Measurements from ENCODE around the gene MAN1A1.

Gene MAN1A1

DNA sequence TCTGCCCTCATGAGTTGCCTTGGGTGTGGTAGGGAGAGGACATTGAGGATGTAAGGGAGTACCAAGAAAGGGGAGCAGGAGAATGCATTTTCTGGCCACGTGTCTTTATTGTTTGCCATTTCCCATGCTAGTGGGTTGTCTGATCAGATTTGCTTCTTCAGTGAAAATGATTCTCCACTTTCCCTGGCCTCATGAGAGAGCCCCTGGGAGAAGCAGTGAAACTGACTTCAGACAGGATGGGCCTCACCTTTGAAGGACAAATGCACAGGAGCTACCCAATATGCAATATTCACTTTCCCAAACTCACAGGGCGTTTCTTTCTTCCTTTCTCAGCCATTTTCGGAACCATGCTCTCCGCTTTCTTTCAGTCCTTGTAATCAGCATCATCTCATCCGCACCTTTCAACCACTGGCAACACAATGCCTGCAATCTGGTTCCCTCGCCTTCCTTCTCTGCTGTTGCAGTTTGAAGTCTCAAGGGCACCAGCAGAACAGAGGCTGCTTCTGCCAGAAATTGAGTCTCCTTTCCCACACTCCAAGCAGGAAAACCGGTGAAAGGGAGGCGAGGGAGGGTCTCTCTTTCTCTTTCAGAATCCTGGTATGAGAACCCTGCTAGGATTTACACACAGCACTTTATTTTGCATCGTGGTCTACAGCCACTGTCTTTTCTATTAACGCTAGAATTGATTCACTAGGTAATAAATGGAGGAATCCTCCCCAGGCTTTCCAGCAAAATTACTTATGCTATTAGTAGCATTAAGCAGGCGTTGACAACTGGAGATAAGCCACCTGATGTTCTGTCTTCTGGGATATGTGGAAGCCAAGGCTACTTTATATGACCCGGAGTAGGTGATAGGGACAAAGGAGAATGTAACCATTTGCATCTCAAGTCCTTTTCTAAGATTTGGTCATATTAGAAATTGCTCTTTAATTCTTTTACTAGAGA, 209.1 kb downstream of the MAN1A1 start (continued):
- no peak for TF ChIP-seq ZNF121 (tag by site-specific recombination; IDR thresholded peaks at IDR 0.05)
- TF ChIP-seq ZNF266 (tag by site-specific recombination; IDR thresholded peaks at IDR 0.05; ENCODE audit: low read depth) = no peak

DNA sequence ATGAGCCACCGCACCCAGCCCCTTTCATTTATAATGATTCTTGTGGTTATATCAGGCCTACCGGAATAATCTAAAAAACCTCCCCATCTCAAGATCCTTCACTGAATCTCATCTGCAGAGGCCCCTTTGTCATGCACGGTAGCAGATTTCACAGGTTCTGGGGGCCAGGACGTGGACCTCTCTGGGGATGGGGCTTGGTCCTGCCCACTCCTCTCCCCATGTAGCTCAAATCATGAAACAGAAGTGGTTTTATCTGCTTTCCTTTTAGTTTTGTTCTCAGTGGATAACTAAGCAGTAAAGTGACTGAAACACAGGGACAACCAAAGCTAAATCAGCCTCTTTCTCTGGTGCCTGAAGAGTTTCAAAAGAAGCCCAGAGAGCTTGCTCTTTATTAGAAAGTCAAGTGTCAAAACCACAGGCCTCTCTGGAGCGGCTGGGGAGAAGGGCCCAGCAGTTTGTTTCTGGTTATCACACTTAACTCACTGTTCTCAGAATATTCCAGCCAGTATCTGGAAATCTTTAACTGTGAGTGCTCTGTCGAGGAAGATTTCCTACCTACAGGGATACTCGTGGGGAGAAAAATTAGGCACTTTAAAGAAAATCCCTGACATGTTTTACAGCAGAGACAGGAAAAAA, 210.5 kb downstream of the MAN1A1 start:
- TF ChIP-seq ZNF660 (tag by site-specific recombination; IDR thresholded peaks at IDR 0.05) = no peak
- TF ChIP-seq ZNF311 (tag by site-specific recombination; IDR thresholded peaks at IDR 0.05; ENCODE audit: borderline replicate concordance) = no peak
- TF ChIP-seq SP3 (tag by site-specific recombination; IDR thresholded peaks at IDR 0.05) = no peak
- no peak for TF ChIP-seq ZNF596 (tag by site-specific recombination; IDR thresholded peaks at IDR 0.05)
- TF ChIP-seq ZNF530 (tag by site-specific recombination; IDR thresholded peaks at IDR 0.05; ENCODE audit: low read depth) = no peak
- no peak for TF ChIP-seq ZNF529 (tag by site-specific recombination; IDR thresholded peaks at IDR 0.05; ENCODE audit: insufficient replicate concordance)
- TF ChIP-seq KLF1 (tag by site-specific recombination; IDR thresholded peaks at IDR 0.05) = no peak
- no peak for TF ChIP-seq ZNF433 (tag by site-specific recombination; IDR thresholded peaks at IDR 0.05; ENCODE audit: low read depth)
- TF ChIP-seq ZNF223 (tag by site-specific recombination; IDR thresholded peaks at IDR 0.05) = no peak
- TF ChIP-seq ZNF571 (tag by site-specific recombination; IDR thresholded peaks at IDR 0.05) = no peak
- no peak for TF ChIP-seq ZNF292 (tag by site-specific recombination; IDR thresholded peaks at IDR 0.05; ENCODE audit: borderline replicate concordance, low read depth)
- TF ChIP-seq GLIS1 (tag by site-specific recombination; IDR thresholded peaks at IDR 0.05) = no peak
- TF ChIP-seq, protein P1, sequence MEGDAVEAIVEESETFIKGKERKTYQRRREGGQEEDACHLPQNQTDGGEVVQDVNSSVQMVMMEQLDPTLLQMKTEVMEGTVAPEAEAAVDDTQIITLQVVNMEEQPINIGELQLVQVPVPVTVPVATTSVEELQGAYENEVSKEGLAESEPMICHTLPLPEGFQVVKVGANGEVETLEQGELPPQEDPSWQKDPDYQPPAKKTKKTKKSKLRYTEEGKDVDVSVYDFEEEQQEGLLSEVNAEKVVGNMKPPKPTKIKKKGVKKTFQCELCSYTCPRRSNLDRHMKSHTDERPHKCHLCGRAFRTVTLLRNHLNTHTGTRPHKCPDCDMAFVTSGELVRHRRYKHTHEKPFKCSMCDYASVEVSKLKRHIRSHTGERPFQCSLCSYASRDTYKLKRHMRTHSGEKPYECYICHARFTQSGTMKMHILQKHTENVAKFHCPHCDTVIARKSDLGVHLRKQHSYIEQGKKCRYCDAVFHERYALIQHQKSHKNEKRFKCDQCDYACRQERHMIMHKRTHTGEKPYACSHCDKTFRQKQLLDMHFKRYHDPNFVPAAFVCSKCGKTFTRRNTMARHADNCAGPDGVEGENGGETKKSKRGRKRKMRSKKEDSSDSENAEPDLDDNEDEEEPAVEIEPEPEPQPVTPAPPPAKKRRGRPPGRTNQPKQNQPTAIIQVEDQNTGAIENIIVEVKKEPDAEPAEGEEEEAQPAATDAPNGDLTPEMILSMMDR (tag by site-specific recombination; IDR thresholded peaks at IDR 0.05) = no peak
- TF ChIP-seq ZFP3 (tag by site-specific recombination; IDR thresholded peaks at IDR 0.05; ENCODE audit: low read depth) = no peak
- no peak for TF ChIP-seq ZXDB (tag by site-specific recombination; IDR thresholded peaks at IDR 0.05)
- Histone ChIP-seq H3K36me3 (ENCODE audit: control insufficient read depth in 2 of 2, insufficient read depth in 1 of 2, low read length in 2 of 2) (no peaks in the 10 kb centered on the region), H3K4me1 (ENCODE audit: control insufficient read depth, insufficient read depth, low read length) (no peaks in the 10 kb centered on the region), H3K27ac (ENCODE audit: extremely low read depth, low read depth, low read length) (no peak overlapping the region), H3K9me3 (ENCODE audit: control insufficient read depth, insufficient read depth, low read depth, low read length) (no peaks in the 10 kb centered on the region), H3K4me3 (ENCODE audit: low read depth, low read length) (no peak overlapping the region)
- ChIA-PET POLR2A (no interaction called here), CTCF (interaction anchor here (0.6 to 1.7 kb wide), 3 partner anchors 10 to 197 kb away, joined by 3 to 7 read pairs (median 5); no protein-coding TSS in a partner anchor)

DNA sequence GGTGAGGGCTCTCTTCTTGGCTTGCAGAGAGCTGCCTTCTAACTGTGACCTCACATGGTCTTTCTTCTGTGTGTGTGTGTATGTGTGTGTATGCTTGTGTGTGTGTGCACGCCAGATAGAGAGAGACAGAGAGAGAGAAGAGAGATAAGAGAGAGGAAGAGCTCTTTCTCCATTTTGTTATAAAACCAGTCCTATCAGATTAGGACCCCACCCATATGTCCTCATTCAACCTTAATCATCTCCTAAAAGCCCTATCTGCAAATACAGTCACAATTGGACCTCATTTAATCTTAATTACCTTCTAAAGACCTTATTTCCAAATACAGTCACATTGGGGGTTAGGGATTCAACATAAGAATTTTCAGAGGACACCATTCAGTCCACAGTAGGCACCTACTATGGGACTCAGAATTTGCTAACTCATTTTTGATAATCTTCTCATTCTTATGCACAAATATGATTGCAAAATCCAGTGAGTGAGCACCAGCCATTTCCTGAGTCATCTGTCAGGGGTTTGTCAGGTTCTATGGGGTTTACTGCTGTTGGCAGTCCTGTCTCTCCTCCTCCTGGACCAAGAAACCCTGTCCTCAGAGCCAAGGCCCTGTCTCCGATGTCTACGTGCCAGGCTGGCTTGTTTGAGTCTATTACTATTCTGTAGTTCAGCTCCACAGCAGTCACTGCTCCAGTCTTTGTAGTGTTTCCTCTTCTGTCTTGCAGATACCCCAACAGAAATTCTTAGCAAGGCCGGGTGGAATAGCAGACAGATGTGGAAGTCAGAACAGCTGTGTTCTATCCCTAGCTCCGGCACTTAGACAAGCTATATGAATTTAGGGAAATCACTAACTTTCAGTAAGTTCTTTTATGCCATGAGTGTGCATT, 212.1 kb downstream of the MAN1A1 start:
- no peaks in the 10 kb centered on the region for H3K9me3 ChIP-seq (ENCODE audit: control insufficient read depth, insufficient read depth, low read depth, low read length)
- H3K4me1 ChIP-seq (ENCODE audit: control insufficient read depth, insufficient read depth, low read length) = no peaks in the 10 kb centered on the region
- H3K36me3 ChIP-seq (ENCODE audit: control insufficient read depth in 2 of 2, insufficient read depth in 1 of 2, low read length in 2 of 2) = no peaks in the 10 kb centered on the region
- CTCF ChIA-PET = interaction anchor here (0.9 to 1.7 kb wide), 3 partner anchors 8 to 210 kb away, joined by 4 to 7 read pairs (median 4); no protein-coding TSS in a partner anchor
- POLR2A ChIA-PET = interaction anchor here (0.6 kb wide), 2 partner anchors 43 to 833 kb away, joined by 4 to 9 read pairs; no protein-coding TSS in a partner anchor
- H3K27ac ChIP-seq (ENCODE audit: extremely low read depth, low read depth, low read length) = no peak overlapping the region
- TF ChIP-seq ZNF214 (tag by site-specific recombination; IDR thresholded peaks at IDR 0.05; ENCODE audit: borderline replicate concordance) (no peak), ZXDB (tag by site-specific recombination; IDR thresholded peaks at IDR 0.05) (no peak), YY1 (tag by site-specific recombination; IDR thresholded peaks at IDR 0.05) (no peak), ZNF596 (tag by site-specific recombination; IDR thresholded peaks at IDR 0.05) (0 out of 2 replicates have a peak, but pooled peaks have one; percentile 10), ZSCAN23 (tag by site-specific recombination; IDR thresholded peaks at IDR 0.05) (no peak)
- TF ChIP-seq, protein P2, sequence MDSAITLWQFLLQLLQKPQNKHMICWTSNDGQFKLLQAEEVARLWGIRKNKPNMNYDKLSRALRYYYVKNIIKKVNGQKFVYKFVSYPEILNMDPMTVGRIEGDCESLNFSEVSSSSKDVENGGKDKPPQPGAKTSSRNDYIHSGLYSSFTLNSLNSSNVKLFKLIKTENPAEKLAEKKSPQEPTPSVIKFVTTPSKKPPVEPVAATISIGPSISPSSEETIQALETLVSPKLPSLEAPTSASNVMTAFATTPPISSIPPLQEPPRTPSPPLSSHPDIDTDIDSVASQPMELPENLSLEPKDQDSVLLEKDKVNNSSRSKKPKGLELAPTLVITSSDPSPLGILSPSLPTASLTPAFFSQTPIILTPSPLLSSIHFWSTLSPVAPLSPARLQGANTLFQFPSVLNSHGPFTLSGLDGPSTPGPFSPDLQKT (IDR thresholded peaks at IDR 0.05; ENCODE audit: borderline replicate concordance, low read depth, low read length) = no peak
- TF ChIP-seq, protein P3, sequence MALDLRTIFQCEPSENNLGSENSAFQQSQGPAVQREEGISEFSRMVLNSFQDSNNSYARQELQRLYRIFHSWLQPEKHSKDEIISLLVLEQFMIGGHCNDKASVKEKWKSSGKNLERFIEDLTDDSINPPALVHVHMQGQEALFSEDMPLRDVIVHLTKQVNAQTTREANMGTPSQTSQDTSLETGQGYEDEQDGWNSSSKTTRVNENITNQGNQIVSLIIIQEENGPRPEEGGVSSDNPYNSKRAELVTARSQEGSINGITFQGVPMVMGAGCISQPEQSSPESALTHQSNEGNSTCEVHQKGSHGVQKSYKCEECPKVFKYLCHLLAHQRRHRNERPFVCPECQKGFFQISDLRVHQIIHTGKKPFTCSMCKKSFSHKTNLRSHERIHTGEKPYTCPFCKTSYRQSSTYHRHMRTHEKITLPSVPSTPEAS (tag by site-specific recombination; IDR thresholded peaks at IDR 0.05) = peak; percentile 62
- H3K4me3 ChIP-seq (ENCODE audit: low read depth, low read length) = no peak overlapping the region

All from HEK293 (cell line).